ENCODE data around the gene TAOK1. TPM values are rescaled to one million over a fixed set of nuclear protein-coding genes. Genes with fewer than 3 reads are reported as not detected.
A peak's percentile ranks its signal among the peaks of the same experiment; 100 is the strongest.

The TAOK1 gene
- total RNA-seq, 1 donor from 2014 or later, result 43.0 TPM

DNA sequence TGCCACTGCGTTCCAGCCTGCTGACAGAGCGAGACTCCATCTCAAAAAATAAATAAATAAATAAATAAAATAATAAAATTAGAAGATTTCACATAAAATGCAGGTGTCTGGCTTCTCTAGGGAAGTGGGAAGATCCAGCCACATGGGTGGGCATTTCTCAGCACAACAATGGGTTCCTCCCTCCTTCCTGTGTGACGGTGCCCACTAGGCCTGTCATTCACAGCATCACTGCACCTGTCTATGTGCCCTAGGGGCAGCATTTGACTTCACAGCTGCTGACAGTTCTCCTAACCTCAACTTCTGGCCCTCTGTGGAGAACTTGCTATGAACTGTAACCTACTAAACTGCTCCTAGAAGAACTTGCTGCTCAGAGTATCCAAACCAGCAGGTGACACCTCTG, 173.7 kb downstream of the TAOK1 start:
- intact Hi-C loops (cut with micrococcal nuclease), result no loop called here
- DNase-seq (no peak), ATAC-seq (no peak)

DNA sequence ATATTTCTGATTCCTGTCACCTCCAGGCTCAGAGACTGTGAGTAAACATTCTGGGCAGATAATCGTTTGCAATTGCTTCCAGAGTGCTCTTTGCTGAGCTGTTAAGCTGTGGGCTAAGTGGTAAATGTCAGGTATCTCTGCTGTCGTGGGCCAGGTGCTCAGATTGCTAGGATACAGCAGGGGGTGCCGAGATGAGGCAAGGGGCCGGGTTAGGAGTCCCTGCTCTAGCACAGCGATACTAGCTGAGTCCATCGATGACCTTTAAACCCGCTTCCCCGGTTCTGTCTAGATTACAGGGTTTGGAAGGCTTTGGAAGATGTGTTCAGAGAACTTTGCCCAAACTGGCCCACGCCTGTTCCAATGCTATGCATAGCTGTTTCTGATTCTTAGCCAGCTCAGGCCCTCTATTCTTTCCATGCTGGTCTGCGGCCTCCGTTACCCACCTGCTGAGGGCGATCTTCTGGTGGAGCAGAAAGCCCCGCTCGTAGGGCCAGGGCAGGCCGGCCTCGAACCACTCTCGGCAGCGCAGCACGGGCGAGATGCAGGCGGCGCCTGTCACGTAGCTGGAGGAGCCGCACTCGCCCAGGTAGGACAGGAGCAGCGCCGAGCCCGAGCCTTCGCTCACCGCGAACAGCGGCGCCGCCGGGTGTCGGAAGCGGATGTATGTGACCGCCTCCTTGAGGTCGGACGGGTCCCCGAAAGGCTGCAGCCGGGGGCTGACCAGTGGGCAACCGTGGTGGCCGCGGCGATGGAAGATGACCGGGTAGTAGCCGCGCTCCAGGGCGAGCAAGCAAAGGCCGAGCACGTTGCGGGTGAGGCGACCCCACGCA, 175.7 kb downstream of the TAOK1 start:
- ATAC-seq (no peak), DNase-seq (peak; percentile 65)
- intact Hi-C loops (cut with micrococcal nuclease), result no loop called here

DNA sequence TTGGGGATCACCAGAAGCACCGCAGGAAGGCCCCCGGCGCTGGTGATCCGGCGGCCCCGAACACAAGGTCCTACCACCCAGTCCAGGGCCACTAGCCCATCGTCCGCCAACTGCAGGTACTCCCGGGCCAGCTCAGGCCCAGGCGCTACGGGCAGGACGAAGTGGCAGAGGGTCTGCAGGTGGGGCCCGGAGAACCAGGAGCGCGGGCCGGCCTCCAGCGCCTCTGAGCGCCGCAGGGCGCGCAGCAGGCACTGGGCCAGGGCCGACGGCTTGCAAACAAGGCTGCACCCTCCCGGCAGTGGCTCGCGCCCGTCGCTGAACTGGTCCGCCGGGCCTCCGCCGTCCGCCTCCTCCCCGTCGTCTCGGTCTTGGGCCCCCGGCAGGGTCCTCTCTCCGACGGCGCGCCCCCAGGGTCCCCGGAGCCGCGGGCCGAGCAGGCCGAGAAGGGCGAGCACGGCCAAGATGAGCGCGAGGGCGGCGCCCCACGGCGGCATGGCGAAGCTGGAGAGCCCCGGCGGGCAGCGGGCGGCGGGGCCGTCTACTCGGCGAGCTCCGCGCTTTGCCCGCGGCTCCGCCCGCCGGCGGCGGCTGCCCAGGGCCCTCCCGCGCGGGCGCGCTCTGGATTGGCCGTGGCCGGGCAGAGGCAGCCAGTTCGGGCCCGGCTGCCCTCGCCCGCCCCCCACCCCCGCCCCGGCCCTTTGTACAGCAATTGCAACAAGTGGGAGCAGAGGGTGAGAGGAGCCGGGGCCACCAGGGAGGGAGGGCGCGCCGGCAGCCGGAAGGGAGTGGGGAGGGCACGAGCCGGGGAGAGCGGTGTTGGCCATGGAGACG, 176.5 kb downstream of the TAOK1 start, which contains the start of gene ABHD15:
ABHD15 (minus strand) TSS at position 565 of the 831 bp plus-strand sequence; CDS start at position 494, 71 bp downstream.
- ATAC-seq (peak; percentile 57), DNase-seq (peak; percentile 86)
- intact Hi-C loops (cut with micrococcal nuclease), result no loop called here

DNA sequence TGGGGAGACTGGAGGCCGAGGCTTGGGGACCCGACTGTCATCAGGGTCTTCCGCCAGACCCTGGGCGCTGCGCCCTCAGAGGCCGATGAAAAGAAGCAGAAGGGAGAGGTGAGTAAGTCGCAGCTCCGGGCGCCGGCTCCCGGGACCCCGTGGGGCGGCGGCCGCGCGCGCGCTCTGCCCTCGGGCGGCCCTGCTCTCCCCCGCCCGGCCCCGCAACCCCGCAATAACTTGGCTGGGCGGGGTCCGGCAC, 177.1 kb downstream of the TAOK1 start:
- peak; percentile 7 for ATAC-seq
- DNase-seq, result no peak
- intact Hi-C loops (cut with micrococcal nuclease), result no loop called here

DNA sequence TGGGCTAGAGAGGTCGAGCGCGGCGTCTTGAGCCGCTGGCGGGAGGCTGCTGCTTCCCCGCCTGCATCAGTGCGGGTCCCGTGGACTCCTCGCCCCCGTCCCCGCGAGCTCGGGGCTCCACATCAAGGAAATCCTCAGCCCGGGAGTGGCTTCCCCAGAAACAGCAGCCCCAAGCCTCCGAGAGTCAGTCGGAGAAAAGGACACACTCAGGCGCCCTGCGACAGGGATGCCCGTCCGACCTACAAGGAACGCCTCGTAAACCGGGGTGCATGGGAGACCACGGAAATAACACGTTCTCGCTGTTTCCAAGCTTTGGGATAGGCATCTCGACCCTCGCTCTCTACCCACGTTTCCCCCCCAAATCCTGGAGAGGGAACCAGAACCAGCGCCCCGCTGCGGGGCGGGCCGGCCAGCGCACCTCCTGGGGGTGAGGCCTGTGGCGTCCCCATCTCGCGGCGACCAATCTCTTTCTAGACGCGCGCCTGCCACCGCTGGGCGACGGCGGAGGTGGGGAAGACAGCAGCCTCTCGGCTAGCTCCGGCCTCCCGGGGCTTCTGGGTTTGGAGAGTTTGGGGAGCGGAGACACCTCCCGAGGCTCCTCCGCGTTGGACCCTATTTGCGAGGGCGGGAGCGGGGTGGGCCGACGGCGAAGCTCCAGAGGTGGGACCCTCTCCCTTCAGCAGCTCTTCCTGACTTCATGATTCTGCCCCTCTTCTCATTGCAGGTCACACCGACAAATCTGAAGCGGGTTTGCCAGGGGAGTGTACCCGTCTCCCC, 177.6 kb downstream of the TAOK1 start:
- peak; percentile 83 for DNase-seq
- intact Hi-C loops (cut with micrococcal nuclease), result no loop called here
- ATAC-seq, result peak; percentile 57

DNA sequence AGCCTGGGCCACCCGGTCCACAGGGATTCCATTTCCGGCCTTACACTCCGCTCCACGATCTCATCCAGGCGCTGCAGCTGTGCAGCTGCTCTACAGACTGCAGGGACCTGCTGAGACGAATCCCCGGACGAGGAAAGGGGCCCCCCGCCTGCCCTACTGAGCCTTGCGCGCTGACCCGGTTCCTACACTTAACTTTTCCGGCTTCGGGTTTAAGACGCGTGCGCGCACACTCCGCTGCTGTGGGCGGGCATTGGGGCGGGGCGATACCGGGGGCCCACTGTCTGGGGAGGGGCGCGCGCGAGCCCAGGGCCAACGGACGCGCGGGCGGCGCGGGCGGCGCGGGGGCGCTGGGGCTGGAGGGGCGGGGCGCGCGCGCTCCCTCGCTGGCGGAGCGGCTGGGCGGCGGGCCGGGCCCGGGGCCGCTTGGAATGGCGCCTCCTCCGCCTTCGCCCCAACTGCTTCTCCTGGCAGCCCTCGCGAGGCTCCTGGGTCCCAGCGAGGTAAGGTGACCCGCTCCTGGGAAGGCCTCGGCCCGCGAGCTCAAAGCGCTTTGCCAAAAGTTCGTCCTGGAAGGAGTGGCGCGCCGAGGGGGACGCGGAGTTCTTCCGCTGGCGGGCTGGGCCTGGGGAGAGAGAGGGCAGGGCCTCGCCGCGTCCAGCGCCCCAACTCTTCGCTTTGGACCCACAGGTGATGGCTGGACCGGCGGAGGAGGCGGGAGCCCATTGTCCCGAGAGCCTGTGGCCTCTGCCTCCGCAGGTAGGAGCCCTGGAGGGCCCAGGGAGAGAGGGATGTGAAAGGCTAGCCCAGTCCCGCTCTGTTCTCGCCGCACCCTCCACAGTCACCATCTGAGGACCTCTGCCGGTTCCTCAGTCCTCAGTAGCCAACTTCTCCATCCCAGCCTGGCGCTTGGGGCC, 178.4 kb downstream of the TAOK1 start, which contains the start of gene TP53I13:
TP53I13 (plus strand) TSS at position 371 of the 914 bp plus-strand sequence; CDS start at position 429, 58 bp downstream.
- intact Hi-C loops (cut with micrococcal nuclease), result no loop called here

DNA sequence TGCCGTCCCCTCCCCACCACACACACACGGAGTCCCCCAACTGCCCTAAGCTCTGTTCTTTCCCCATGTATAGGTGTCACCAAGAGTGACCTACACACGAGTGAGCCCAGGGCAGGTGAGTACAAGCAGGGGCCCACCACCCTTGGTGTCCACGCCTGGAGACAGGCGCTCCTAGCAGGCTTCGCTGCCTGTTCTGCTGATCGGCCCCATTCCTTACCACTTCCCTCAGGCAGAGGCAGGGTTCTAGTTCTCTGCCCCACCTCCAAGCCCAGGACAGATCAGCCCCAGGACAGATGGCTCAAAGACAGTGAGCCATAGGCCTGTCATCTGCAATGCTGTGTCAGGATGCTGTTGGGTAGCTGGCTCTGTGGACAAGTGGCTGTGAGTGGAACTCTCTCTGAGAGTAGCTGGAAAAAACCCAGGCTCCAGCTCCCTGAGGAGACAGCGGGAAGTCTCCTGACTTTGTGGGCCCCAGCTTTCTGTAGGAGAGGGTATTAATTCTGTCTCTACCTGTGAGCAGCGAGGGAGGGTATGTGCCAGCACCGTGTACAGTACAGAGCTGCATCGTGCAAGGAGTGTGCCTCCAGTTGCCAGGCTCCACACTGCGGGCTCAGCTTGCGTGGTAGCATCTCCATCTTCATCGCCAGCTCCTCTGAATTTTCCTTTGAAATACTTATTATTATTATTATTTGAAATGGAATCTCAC, 179.2 kb downstream of the TAOK1 start:
- DNase-seq (peak; percentile 41), ATAC-seq (no peak)
- intact Hi-C loops (cut with micrococcal nuclease), result no loop called here

More for the DNA sequence above, 178.4 kb downstream of the TAOK1 start, which contains the start of gene TP53I13:
- ATAC-seq (peak; percentile 70), DNase-seq (peak; percentile 95)

DNA sequence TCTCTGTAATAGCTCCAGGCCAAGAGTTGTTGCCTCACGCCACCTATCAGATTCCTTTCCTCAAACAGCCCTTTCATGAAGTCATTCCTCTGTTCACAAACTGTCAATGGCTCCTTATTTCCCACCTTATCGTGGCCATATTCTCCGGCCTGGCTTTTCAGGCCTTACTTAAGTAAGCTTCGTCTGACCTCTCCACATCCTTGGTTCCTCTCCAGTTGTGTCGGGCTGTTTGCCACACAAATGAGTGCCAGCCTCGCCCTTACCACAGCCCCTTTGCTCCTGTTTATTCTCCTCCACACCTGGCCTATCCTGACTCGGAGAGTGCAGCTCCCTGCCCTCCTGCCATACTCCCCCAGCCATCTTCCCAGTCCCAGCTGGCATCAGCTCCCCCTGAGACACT, 180.4 kb downstream of the TAOK1 start:
- intact Hi-C loops (cut with micrococcal nuclease), result no loop called here
- ATAC-seq, result no peak
- no peak for DNase-seq

DNA sequence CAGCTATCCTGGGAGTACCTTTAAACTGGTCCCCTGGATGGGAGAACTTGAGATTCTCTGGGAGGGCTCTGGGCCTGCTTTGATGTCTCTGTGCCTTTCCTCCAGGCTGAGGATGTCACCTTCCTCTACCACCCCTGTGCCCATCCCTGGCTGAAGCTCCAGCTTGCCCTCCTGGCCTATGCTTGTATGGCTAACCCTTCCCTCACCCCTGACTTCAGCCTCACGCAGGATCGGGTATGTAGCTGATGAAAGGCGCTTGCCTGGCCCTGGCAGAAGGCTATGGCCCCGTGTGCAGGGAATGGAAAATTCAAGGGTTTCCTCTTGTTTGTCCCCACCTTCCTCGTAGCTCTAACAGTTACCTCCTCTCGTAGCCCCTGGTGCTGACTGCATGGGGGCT, 181.3 kb downstream of the TAOK1 start:
- intact Hi-C loops (cut with micrococcal nuclease), result no loop called here
- no peak for ATAC-seq
- no peak for DNase-seq

DNA sequence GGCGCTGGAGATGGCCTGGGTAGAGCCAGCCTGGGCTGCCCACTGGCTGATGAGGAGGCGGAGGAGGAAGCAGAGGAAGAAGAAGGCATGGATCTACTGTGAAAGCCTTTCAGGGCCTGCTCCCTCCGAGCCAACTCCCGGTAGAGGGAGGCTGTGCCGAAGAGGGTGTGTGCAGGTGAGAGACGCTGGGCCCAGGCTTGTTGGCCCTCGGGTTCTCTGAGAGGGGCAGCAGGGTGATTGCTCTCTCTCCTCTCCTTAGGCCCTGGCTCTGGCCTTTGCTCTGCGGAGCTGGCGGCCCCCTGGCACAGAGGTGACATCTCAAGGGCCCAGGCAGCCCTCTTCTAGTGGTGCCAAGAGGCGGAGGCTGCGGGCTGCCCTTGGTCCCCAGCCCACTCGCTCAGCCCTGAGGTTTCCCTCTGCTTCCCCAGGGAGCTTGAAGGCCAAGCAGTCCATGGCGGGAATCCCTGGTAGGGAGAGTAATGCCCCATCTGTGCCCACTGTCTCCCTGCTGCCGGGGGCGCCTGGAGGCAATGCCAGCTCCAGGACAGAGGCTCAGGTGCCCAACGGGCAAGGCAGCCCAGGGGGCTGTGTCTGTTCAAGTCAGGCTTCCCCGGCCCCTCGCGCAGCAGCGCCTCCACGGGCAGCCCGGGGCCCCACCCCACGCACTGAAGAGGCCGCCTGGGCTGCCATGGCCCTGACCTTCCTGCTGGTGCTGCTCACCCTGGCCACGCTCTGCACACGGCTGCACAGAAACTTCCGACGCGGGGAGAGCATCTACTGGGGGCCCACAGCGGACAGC, 181.9 kb downstream of the TAOK1 start:
- peak; percentile 25 for ATAC-seq
- intact Hi-C loops (cut with micrococcal nuclease), result no loop called here
- peak; percentile 61 for DNase-seq

DNA sequence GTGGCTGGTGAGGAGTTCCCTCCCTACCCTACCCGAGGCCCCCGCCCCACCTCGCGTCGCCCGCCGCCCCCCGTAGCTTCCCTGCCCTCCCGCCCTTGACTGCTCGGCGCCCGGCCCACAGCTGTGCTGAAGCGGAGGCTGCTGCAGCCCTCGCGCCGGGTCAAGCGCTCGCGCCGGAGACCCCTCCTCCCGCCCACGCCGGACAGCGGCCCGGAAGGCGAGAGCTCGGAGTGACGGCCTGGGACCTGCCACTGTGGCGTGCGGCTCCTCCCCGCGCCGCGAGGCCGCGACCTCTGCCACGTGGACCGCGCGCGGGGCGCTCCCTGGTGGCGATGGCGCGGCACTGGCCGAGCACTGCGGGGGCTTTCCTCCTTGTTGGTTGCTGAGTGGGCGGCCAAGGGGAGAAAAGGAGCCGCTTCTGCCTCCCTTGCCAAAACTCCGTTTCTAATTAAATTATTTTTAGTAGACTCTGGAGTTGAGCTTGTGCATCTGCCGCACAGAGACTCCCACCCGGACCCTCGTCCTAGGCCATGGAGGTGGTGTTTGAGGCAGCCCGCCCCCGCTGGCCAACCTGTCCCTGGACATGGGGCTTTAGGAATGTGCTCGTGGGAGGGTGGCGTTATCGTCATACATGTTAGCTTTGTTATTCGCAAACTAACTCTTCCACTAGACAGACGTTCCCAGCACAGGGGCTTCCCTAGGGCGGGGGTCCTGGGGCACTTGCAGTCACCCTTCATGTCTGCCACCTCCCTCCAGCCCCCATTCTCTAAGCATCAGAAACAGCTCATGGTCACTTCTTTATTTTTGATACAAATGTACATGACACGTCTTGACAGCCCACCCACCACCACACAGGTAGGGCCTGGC, 182.8 kb downstream of the TAOK1 start:
- DNase-seq, result peak; percentile 85
- intact Hi-C loops (cut with micrococcal nuclease), result no loop called here
- peak; percentile 60 for ATAC-seq

DNA sequence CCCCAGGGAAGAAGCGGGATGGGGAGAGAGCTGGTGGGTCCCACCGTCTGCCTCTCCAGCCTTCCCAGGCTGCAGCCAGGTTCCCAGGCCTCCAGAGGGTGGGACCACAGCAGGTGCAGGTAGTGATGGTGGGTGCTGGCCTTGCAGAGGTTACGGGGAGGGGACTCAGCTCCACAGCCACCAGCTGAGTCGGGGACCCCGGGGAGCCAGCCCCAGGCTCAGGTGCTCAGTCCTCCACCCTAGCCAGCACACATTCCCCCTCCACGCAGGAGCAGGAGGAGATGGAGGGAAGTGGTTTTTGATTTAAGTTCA, 183.4 kb downstream of the TAOK1 start:
- ATAC-seq, result no peak
- intact Hi-C loops (cut with micrococcal nuclease), result no loop called here
- peak; percentile 34 for DNase-seq

DNA sequence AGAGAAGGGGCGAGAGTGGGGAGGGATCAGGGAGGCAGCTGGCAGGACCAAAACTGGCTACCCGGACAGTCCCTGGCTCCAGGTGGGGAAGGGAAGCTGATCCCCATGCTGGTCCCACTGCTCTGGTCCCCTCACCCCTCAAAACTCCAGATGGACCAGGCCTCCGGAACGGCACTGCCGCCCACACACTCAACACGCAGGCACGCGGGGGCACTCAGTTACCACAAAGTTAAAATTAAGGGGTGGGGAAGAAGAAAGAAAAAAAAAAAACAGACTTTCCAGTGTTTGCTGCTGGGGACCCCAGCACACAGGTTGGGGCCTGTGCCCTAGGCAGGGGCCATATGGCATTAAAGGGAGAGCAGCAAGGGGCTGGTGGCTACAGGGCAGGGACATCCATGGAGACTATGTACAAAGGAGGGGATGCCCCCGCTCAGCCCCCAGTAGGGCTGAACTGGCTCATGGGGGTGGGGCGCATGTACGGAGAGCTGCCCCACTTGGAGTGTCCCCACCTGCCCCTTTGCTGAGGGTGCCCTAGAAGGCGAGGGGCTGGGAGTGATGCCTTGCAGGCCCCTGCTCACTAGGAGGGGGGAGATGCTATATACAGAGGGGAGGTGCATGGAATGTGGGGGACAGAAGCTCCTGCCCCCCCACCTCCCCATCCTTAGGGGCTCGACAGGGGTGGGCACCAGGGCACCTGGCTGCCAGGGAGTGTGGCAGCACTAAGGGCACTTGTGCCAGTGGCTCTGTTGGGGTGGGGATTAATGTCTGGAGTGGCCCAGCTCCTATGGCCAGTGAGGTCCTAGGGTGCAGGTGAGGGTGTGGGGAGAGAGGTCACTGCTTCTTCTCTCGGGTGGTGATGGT, 183.9 kb downstream of the TAOK1 start:
- intact Hi-C loops (cut with micrococcal nuclease), result no loop called here
- ATAC-seq (no peak), DNase-seq (no peak)

DNA sequence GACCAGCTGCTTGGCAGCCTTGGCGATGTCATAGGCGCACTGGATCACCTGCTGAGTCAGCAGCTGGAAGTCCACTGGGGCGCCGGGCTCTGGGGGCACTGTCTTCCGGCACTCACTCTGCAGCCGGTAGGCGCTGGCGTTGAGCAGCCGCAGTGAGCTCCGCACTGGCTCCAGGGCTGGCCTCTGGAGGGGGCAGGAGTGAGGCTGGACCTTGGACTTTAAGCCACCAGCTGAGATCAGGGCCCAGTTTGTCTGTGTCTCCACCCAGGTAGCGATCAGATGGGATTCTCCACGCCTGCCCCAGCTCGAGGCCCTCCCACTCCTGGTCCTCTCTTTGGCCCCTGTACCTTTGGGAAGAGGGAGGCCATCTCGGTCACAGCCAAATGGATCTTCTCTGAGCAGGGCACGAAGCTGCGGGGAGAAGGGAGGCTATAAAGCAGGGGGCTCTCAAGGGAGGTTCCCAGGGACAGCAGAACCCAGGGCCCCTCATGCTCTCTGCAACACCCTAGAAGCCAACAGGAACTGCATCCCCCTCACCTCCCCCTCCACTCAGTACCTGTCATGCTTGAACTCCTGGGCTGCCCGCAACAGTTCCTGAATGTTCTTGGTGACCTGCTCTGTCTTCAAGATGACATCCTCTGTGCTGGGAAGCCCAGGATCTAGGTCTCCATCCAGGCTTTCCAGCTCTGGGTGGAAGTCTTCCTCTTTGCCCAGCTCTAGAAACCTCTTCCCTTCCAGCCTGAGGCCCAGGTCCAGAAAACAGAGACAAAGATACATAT, 184.8 kb downstream of the TAOK1 start:
- ATAC-seq (no peak), DNase-seq (peak; percentile 36)
- intact Hi-C loops (cut with micrococcal nuclease), result no loop called here
